Measurements from ENCODE around the gene PRC1.

GRCh38 chr15:90957791-90958190 is 36.5 kb downstream of the PRC1 start:
- TF ChIP-seq EZH2 (IDR thresholded peaks at IDR 0.05; ENCODE audit: insufficient read depth, poor library complexity, severe bottlenecking) (no peak), EZH2phosphoT487 (IDR thresholded peaks at IDR 0.05; ENCODE audit: insufficient read depth, low read depth) (no peak)
